ENCODE data around the gene IGLL5.

DNA sequence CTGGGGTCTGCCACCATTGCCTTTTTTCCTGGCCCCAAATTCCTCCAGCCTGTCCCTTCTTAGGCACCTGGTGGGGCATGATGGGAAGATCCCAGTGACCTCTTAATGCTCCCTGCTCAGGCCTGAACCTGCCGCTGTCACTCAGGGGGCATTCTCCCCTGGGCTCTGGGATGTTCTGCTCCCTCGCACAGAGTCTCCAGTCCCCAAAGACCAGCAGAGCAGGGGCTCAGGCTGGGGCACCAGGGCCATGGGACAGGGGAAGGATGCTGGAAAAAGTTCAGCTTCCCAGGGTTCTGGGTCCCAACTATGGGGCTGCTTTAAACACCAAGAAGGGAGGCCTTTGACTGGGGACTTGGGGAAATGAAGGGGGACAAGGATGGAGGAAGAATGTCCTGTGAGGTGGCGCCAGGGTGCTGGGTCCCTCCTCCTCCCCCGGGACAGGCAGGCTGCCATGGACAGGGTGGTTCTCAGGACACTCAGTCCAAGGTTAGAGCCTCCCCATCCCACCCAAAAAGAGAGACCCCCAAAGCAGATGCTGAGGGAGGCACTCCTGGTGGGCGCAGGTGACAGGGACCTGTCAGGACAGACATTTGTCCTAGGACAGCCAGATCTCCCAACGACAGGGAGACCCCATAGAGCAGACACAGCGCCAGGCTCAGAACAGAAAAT, 30.8 kb downstream of the IGLL5 start:
- TF ChIP-seq BRCA1 (IDR thresholded peaks at IDR 0.05), result no peak
- TF ChIP-seq BRCA1 (CRISPR knock-in tag; IDR thresholded peaks at IDR 0.05), result no peak
- TF ChIP-seq, protein P1, sequence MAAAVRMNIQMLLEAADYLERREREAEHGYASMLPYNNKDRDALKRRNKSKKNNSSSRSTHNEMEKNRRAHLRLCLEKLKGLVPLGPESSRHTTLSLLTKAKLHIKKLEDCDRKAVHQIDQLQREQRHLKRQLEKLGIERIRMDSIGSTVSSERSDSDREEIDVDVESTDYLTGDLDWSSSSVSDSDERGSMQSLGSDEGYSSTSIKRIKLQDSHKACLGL (CRISPR knock-in tag; IDR thresholded peaks at IDR 0.05; ENCODE audit: borderline replicate concordance, poor library complexity, severe bottlenecking), result no peak
- TF ChIP-seq, protein P2, sequence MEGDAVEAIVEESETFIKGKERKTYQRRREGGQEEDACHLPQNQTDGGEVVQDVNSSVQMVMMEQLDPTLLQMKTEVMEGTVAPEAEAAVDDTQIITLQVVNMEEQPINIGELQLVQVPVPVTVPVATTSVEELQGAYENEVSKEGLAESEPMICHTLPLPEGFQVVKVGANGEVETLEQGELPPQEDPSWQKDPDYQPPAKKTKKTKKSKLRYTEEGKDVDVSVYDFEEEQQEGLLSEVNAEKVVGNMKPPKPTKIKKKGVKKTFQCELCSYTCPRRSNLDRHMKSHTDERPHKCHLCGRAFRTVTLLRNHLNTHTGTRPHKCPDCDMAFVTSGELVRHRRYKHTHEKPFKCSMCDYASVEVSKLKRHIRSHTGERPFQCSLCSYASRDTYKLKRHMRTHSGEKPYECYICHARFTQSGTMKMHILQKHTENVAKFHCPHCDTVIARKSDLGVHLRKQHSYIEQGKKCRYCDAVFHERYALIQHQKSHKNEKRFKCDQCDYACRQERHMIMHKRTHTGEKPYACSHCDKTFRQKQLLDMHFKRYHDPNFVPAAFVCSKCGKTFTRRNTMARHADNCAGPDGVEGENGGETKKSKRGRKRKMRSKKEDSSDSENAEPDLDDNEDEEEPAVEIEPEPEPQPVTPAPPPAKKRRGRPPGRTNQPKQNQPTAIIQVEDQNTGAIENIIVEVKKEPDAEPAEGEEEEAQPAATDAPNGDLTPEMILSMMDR (IDR thresholded peaks at IDR 0.05 in 2 of 3, conservative IDR thresholded peaks at IDR 0.05 in 1 of 3; ENCODE audit: insufficient read depth in 2 of 3, low read depth in 1 of 3, low read length in 3 of 3), result no peak
- TF ChIP-seq, protein P3, sequence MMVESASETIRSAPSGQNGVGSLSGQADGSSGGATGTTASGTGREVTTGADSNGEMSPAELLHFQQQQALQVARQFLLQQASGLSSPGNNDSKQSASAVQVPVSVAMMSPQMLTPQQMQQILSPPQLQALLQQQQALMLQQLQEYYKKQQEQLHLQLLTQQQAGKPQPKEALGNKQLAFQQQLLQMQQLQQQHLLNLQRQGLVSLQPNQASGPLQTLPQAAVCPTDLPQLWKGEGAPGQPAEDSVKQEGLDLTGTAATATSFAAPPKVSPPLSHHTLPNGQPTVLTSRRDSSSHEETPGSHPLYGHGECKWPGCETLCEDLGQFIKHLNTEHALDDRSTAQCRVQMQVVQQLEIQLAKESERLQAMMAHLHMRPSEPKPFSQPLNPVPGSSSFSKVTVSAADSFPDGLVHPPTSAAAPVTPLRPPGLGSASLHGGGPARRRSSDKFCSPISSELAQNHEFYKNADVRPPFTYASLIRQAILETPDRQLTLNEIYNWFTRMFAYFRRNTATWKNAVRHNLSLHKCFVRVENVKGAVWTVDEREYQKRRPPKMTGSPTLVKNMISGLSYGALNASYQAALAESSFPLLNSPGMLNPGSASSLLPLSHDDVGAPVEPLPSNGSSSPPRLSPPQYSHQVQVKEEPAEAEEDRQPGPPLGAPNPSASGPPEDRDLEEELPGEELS (CRISPR knock-in tag; IDR thresholded peaks at IDR 0.05; ENCODE audit: borderline replicate concordance), result no peak
- TF ChIP-seq, protein P4, sequence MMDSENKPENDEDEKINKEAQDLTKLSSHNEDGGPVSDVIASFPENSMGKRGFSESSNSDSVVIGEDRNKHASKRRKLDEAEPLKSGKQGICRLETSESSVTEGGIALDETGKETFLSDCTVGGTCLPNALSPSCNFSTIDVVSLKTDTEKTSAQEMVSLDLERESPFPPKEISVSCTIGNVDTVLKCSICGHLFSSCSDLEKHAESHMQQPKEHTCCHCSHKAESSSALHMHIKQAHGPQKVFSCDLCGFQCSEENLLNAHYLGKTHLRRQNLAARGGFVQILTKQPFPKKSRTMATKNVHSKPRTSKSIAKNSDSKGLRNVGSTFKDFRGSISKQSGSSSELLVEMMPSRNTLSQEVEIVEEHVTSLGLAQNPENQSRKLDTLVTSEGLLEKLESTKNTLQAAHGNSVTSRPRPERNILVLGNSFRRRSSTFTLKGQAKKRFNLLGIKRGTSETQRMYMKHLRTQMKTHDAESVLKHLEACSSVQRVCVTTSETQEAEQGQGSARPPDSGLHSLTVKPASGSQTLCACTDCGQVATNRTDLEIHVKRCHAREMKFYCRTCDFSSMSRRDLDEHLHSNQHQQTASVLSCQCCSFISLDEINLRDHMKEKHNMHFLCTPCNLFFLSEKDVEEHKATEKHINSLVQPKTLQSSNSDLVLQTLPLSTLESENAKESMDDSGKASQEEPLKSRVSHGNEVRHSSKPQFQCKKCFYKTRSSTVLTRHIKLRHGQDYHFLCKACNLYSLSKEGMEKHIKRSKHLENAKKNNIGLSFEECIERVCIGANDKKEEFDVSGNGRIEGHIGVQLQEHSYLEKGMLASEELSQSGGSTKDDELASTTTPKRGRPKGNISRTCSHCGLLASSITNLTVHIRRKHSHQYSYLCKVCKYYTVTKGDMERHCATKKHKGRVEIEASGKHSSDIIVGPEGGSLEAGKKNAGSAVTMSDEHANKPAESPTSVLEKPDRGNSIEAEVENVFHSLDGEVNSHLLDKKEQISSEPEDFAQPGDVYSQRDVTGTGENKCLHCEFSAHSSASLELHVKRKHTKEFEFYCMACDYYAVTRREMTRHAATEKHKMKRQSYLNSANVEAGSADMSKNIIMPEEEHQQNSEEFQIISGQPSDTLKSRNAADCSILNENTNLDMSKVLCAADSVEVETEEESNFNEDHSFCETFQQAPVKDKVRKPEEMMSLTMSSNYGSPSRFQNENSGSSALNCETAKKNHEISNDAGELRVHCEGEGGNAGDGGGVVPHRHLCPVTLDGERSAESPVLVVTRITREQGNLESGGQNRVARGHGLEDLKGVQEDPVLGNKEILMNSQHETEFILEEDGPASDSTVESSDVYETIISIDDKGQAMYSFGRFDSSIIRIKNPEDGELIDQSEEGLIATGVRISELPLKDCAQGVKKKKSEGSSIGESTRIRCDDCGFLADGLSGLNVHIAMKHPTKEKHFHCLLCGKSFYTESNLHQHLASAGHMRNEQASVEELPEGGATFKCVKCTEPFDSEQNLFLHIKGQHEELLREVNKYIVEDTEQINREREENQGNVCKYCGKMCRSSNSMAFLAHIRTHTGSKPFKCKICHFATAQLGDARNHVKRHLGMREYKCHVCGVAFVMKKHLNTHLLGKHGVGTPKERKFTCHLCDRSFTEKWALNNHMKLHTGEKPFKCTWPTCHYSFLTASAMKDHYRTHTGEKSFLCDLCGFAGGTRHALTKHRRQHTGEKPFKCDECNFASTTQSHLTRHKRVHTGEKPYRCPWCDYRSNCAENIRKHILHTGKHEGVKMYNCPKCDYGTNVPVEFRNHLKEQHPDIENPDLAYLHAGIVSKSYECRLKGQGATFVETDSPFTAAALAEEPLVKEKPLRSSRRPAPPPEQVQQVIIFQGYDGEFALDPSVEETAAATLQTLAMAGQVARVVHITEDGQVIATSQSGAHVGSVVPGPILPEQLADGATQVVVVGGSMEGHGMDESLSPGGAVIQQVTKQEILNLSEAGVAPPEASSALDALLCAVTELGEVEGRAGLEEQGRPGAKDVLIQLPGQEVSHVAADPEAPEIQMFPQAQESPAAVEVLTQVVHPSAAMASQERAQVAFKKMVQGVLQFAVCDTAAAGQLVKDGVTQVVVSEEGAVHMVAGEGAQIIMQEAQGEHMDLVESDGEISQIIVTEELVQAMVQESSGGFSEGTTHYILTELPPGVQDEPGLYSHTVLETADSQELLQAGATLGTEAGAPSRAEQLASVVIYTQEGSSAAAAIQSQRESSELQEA (IDR thresholded peaks at IDR 0.05; ENCODE audit: low read depth), result no peak
- TF ChIP-seq, protein P5, sequence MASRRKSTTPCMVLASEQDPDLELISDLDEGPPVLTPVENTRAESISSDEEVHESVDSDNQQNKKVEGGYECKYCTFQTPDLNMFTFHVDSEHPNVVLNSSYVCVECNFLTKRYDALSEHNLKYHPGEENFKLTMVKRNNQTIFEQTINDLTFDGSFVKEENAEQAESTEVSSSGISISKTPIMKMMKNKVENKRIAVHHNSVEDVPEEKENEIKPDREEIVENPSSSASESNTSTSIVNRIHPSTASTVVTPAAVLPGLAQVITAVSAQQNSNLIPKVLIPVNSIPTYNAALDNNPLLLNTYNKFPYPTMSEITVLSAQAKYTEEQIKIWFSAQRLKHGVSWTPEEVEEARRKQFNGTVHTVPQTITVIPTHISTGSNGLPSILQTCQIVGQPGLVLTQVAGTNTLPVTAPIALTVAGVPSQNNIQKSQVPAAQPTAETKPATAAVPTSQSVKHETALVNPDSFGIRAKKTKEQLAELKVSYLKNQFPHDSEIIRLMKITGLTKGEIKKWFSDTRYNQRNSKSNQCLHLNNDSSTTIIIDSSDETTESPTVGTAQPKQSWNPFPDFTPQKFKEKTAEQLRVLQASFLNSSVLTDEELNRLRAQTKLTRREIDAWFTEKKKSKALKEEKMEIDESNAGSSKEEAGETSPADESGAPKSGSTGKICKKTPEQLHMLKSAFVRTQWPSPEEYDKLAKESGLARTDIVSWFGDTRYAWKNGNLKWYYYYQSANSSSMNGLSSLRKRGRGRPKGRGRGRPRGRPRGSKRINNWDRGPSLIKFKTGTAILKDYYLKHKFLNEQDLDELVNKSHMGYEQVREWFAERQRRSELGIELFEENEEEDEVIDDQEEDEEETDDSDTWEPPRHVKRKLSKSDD (conservative IDR thresholded peaks at IDR 0.05; ENCODE audit: low read length), result no peak
- no peak for TF ChIP-seq ESRRA (IDR thresholded peaks at IDR 0.05; ENCODE audit: borderline replicate concordance, low read depth)
- TF ChIP-seq MXI1 (IDR thresholded peaks at IDR 0.05; ENCODE audit: low read depth, low read length), result no peak
- TF ChIP-seq, protein P6, sequence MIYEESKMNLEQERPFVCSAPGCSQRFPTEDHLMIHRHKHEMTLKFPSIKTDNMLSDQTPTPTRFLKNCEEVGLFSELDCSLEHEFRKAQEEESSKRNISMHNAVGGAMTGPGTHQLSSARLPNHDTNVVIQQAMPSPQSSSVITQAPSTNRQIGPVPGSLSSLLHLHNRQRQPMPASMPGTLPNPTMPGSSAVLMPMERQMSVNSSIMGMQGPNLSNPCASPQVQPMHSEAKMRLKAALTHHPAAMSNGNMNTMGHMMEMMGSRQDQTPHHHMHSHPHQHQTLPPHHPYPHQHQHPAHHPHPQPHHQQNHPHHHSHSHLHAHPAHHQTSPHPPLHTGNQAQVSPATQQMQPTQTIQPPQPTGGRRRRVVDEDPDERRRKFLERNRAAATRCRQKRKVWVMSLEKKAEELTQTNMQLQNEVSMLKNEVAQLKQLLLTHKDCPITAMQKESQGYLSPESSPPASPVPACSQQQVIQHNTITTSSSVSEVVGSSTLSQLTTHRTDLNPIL (CRISPR knock-in tag; IDR thresholded peaks at IDR 0.05), result no peak
- no peak for TF ChIP-seq SMAD3 (CRISPR knock-in tag; conservative IDR thresholded peaks at IDR 0.05)
- no peak for TF ChIP-seq RAD21 (CRISPR knock-in tag; conservative IDR thresholded peaks at IDR 0.05 in 1 of 2, IDR thresholded peaks at IDR 0.05 in 1 of 2)
- no peak for TF ChIP-seq CEBPB (tag; IDR thresholded peaks at IDR 0.05)

Data from K562 (cell line).